Skeletal muscle cell (primary cell): ENCODE data around the gene FBP2.

ENCODE experiments used
- DNase-seq: peaks from one replicate; pipeline ENCODE4 v3.0.0-alpha.2; 2010; ENCODE audit warnings: low read depth
- H3K4me3 ChIP-seq: 2 replicates; pipeline ENCODE4 v1.5.1; 2011; ENCODE audit warnings: low read depth, mild to moderate bottlenecking, control low read depth, low read length, moderate library complexity

Gene FBP2

GRCh38 chr9:94517254-94517653 is 76.4 kb downstream of the FBP2 start:
- no peak for DNase-seq
- no peak overlapping the region for H3K4me3 ChIP-seq

- H3K4me3 ChIP-seq: no peak overlapping the region
- no peak for DNase-seq
These were observed 78.9 kb downstream of the FBP2 start for GRCh38 chr9:94514722-94515121.

DNA sequence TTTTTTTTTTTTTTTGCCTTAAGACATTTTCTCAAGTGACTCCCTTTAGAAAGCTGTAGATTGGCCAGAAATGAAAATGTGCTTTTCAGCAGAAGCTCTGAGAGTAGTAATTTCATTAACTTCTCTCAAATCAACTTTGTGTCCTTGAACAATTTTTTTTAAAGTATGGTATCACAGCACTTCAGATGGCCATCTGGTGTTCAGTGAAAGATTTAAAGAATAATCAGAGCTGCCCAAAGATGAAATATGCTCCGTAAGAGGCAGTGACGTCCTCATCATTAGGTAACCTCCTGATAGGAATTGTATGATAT is 81.7 kb downstream of the FBP2 start:
- DNase-seq: no peak
- H3K4me3 ChIP-seq: no peak overlapping the region

- no peak for DNase-seq
- no peak overlapping the region for H3K4me3 ChIP-seq
These were observed 82.3 kb downstream of the FBP2 start for GRCh38 chr9:94511134-94511954.
